Measurements from ENCODE around the gene KRT33A.
A peak's percentile ranks its signal among the peaks of the same experiment; 100 is the strongest.

The KRT33A gene

DNA sequence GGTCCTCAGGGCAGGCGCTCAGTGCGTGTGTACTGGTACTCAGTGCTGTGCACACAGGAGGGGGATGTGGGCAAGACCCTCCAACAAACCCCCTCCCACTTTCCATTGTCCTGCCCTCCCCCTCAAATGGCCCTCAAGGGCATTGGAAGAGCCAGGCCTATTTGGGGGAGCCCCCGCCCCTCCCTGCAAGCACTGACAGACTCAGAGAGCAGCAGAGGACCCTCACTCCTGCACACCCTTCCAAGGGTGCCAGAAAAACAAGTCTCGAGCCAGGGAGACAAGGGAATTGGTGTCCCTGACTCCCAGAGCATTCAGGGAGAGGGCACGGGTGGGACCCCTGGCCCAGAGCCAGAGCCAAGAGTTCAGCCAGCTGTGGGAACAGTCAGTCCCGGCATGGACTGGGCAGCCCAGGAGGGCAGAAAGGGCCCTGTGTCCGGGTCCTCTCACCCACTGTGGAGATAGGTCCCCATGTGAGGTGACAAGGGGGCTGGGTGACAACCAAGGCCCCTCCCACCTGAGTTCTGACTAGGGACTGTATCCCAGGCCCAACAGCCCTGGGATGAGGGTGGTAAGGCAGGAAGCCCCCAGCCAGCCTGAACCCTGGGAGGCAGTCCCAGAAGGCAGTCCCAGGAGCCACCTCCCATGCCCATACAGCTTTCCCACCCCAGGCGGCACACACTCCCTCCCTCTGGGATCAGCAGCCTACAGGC, 23.1 kb downstream of the KRT33A start:
- no peak for DNase-seq

DNA sequence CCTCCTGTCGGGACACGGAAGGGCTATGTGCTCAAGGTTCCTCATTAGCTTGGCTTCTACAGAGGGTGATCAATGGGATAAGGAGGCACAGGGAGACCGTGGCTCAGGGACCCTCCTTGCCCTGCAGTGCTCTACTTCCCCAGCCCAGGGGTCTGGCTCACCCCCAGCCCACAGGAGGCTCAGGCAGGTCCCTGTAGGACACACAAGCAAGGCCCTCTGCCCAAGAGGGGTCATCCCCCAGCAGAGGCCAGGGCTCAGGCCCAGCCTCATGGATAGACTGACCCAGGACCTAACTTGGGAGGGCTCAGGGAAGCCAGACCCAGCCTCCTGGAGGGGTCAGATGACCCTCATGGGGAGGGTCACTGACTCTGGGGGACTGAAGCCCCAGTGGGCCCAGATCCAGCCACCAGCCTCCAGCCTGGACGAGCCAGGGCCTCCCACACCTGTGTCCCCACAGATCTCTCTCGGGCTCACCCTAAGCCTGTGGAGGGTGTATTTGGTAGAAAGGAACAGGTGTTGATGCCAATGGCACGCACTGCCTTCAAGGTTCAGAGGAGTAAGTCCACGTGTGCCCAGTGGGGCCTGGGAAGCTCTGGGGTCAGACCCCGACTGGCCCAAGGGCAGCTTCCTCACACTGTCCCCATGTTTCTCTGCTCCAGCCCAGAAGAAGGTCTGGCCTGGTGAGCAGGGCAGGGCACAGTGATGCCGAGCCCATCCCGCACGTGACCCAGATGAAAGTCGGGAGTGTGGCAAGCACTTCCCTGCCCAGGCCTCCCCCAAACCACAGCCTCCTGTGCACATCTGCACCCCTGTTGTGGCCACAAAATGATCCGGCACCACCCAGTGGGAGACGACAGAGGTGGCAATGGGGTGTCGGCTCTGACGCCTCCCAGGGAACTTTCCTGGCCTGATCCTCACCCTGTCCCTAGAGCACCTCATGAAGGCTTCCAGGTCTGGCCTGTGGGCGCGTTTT, 24.2 kb downstream of the KRT33A start:
- no peak for DNase-seq

DNA sequence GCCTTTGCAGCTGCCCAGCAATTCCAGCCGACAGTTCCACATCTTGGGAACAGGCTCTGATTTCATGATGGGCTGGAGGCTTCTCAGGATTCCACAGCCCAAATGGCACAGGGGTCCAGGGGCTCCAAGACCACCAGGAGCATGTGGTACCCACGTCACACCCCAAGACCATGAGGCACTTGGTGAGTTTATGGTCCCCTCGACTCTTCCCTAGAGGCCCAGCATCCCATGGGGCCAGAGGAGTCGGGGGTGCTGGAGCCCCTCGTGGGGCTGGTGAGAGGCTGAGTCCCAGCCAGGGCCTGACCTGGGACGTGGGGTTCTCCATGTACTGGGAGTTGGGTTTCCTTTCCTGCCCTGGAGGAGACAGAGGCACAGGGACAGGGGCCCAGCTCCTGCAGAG, 25.0 kb downstream of the KRT33A start:
- no peak for DNase-seq

DNA sequence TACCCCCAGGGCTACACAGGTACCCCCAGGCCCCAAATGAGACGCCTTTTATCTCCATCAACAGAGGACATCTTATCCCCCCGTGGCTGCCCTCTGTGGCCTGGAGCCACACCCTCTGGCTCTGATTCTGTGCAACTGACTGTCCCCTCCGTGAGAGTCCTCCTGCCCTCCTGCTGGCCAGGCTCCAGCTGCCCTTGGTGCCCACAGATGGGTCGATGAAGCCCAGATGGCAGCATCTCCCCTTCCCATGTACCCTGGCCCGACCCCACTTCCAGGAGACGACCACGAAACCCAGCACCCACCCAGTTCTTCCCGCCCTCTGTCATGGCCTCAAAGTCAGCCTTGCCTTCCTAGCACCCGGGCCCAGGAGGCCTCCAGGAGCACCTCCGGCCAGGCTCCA, 25.5 kb downstream of the KRT33A start:
- no peak for DNase-seq

DNA sequence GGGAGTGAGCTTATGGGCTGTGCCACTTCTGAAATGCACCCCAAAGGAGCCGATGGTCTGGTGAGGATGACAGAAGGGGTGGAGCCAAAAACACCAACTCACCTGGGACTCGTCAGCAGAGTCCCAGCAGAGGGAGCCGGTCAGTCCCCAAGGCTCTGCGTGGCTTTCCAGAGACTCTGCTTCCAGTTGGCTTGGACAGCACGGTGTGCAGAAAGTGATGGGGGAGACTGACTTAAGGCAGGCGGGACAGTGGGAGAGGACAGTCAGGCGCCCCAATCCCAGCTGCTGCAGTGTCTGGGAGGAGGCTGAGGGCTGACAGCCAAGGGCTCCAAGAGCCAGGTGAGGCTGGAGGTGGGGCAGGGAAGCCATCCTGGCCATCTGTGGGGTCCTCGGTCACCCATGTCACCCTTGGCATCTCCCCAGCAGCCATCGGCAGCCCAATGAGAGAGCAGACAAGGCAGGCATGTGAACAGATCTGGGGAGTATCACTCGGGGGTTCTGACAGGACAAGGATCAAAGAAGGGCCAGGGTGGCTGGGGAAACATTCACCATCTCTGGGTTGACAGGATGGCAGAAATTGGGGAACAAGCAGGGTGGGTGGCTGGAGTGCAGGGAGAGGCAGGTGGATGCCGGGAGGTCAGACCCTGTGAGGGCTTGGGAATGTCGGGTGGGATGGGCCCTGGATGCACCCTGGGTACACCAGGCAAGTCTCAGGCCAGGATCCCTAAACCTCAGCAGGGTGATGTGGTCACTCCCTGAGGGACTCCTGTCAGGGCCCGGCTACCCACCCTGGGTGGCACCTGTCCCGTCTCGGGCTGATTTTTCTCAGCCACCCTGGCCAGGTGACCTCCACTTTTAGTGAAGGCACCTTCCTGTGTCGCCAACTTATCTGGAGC, 26.2 kb downstream of the KRT33A start:
- no peak for DNase-seq

DNA sequence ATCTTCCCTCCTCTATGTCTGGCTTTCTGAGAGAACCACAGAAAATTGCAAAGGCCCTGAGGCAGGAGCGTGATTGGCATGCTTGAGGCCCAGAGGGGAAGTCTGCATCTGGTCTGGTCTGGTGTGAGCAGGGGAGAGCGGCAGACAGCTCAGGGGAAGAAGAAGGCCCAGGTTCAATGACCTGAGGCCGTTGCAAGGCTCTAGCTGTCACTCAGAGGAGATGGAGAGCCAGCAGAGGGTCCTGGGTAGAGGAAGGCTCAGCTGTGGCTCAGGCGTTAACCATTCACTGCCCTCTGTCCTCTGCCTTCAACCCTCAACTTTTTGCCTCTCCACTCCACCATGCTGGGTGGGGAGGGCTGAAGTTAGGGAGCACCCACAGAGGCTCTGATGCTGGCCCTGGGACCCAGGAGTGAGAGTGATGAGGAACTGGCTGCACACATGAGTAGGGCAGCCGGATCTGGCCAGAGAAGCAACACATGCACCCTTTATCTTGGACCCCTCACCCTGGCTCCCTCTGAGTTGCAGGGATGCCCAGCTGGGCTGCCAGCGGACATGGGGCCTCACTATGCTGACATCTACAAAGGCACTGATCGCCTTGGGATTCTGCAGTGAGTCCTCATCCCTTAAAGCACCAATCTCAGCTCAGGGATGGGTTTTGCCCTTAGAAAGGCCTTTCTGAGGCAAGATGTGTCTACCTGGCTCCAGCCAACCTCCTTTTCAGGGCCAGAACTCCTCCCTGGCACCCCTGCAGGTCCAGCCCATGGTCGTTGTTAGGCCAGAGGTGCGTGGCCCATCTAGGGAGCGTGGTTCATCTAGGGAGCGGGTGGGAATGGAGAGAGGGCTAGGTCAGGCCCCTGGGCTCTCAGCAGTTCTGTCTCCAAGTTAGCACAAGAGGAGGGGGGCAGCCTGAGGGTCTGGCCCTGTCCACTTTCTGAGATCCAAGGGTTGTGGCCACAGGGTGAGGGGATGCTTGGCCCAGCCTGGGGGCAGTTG, 27.4 kb downstream of the KRT33A start:
- DNase-seq, result no peak

DNA sequence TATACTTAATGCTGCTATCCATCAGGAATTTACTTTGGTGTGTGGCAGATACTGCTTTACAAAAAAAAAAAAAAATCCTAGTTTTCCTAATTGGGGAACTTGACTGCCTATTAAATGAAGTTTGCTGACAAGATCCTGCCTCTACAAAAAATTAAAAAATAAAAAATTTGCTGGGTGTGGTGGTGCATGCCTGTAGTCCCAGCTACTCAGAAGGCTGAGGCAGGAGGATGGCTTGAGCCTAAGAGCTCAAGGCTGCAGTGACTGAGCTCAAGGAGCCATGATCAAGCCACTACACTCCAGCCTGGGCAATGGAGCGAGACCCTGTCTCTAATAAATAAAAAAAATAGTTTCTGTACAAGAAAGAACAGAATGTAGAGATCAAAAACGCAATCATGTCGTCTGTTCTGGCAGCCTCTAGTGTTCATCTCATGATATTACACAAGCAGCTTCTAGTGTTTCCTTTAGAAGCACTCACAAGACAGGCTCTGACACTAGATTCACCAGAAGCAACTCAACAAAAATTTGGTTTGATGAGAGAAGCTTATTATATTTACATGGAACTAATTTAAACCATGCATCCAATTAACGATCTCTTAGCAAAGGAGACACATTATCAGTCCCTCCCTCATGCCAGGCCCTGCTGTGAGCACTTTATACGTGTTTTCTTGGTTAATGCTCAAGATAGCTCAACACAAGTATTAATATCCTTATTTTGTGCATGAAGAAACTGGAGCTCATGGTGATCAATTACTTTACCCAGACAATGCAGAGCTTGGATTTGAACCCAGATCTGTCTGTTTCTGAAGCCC, 28.3 kb downstream of the KRT33A start:
- DNase-seq, result no peak

DNA sequence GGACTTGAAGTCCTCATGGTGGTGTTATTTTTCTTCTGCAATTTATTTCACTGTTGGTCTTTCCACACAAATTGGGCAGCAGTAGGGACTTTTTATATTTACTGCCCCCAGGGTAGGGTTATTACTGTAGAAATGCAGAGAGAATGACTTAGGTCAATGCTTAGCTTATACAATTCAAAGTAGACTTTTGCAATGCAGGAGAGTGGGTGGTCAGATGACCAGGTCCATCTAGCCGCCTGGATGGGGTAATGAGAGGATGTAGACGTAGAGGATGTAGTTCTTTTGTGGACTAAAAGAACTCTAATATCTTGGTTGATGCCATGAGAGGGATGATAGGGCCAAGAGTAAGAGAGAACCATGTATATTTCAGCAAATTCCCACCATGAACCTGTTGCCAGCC, 32.4 kb downstream of the KRT33A start:
- no peak for DNase-seq

DNA sequence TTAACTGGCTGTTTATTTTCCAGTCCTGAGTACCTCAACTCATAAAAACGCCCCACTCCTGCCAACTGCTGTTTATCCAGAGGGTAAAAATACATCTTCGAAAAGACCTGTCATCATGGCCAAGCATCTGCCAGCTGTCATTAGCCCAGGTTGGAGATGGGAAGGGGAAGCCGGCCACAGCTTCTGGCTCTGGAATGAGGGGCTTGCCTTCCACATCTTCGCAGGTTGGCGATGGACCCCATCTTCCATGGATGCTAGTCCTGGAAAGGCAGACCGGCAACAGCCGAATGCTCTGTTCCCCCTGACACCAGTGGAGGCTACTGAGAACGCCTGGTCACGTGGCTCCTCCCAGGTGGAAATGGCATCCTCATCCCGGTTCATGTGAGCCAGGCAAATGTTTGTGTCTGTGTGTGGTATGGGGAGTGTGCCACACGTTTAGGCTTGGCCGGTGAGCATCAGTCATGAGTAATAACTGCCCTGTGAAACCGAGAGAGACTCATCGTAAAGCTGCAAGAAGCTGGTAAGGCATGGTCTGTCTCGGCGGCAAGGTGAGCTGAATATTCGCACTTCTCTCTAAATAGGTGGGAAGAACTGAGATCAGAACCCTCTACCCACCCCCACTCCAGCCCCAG, 34.7 kb downstream of the KRT33A start:
- DNase-seq, result no peak

DNA sequence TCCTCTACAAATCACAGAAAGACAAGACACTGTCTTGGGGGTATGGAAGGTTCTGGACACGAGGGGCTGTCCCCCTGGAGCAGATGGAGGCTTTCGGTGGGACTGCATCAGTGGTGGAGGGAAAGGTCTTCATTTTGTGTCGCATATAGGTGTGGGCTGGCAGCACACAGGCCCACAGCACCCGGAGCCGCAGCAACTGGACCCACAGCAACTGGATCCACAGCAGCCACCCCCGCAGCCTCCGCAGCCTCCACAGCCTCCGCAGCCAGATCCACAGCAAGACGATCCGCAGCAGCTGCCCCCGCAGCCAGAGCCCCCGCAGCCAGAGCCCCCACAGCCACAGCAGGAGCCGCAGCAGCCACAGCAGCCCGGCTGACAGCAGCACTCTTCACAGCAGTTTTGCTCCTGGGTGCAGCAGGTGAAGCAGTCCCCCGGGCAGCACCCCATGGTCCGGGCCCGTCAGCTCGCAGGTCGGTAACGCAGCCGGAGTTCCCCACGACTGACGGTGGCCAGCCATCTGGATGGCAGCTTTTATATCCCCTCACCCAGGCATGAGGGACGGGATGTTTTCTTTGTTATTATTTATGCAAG, 35.3 kb downstream of the KRT33A start, which contains the start of gene KRTAP17-1:
Gene KRTAP17-1 (minus strand): TSS at position 507 of the 591 bp plus-strand sequence. CDS start 60 bp downstream, at position 447.
- no peak for DNase-seq

DNA sequence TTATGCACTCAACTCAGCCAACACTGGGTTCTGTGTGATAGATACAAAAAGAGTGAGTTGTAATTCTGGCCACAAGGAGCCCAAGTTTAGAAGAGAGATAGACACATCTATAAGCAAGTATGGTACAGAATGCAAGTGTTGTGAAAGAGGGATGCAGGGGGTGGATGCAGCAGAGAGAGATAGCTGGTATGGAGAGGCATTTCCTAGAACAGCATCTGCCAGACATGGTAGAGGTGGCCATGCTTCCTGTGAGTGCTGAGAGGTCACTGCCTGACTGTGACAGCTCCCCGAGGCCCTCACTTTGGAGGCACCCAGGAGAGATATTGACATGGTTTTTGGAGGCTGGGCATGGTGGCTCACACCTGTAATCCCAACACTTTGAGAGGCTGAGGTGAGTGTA, 39.5 kb downstream of the KRT33A start:
- no peak for DNase-seq

DNA sequence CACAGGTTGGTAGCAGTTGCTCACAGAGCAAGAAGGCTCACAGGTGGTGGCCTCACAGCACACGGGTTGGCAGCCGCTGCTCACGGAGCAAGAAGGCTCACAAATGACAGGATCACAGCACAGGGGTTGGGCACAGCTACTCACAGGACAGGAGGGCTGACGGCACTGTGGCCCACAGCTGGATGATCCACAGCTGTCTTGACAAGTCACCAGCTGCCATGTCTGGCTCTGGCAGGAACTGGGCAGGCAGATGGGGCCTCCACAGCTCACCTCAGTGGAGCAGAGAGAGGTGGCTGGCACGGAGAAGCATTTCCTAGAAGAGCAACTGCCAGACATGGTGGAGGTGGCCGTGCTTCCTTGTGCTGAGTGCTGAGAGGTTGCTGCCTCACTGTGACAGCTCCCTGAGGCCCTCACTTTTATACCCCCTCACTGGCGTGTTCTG, 41.7 kb downstream of the KRT33A start, which contains the start of gene KRTAP16-1:
Gene KRTAP16-1 (minus strand): TSS at position 392 of the 442 bp plus-strand sequence. CDS start 56 bp downstream, at position 336.
- peak; percentile 66 for DNase-seq

DNA sequence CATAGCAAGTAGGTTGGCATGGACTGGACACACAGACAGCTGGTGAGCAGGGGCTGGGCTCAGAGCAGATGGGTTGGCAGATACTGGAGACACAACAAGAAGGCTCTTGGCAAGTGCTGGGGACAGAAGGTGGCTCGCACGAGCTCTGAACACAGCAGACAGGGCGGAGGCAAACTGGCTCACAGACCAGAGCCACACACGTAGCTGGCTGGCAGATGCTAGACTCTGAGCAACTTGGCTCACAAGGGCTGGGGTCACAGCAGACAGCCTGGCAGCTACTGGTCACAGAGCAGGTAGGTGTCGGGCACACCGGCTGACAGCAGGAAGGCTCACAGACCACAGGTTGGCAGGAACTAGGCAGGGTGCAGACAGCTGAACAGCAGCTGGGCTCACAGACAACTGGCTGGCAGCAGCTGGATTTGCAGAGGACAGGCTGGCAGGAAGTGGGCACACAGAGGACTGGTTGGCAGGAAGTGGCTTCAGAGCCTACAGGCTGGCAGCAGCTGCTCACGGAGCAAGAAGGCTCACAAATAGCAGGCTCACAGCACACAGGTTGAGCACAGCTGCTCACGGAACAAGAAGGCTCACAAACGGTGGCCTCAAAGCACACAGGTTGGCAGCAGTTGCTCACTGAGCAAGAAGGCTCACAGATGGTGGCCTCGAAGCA, 42.2 kb downstream of the KRT33A start:
- DNase-seq, result peak; percentile 76

DNA sequence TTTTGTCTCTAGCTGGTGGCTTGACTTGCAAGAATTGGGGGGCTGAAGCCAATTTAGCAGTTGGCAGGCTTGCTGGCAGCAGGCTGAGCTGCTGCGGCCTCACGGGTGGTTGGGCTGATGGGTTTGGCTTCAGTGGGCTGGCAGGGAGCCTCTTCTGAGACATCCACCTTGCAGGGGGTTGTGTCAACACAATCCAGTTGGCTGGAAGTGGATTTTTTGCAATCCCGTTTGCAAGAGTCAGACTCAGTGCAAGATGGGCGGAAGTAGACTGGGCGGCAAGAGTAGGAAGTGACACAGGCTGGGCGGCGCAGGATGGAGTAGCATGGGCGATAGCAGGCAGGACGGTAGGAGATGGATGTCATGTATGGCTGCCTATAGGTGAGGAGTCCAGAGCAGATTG, 43.0 kb downstream of the KRT33A start:
- no peak for DNase-seq

DNA sequence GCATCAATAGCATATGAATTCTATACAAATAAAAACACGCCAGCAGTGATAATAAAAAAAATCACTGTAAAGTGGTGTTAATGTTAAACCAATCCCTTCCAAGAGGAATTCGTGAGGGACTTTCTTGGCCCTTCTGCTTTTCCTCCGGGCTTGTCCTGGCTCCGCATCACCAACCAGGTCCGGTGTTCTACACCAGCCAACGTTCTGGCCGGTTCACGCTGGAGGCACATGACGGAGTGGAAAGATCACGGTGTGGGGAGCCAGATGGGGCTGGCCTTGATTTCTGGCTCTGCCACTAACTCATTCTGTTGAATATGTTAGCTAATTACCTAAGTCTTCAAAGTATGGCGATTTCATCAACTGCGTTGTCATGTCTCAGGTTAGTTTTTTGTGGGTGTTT, 46.5 kb downstream of the KRT33A start:
- no peak for DNase-seq

DNA sequence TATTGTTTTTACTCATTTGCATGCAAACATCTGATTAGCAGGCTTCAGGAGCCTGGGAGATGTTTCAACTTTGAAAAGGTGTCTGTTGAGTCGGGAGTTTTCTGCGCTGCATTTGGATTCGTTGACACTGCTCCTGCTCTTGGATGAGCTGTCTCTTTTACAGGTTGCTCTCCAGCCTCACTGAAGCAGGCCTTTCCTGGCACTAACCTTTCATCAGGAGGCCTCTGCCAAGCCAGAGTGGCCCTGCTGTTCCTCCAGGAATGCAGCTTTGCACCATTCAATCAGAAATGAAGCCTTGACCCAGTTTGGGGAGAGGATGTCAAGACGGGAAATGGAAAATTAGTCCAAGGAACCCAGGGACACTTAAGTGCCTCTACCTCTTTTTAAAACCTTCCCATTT, 47.6 kb downstream of the KRT33A start:
- DNase-seq, result no peak

DNA sequence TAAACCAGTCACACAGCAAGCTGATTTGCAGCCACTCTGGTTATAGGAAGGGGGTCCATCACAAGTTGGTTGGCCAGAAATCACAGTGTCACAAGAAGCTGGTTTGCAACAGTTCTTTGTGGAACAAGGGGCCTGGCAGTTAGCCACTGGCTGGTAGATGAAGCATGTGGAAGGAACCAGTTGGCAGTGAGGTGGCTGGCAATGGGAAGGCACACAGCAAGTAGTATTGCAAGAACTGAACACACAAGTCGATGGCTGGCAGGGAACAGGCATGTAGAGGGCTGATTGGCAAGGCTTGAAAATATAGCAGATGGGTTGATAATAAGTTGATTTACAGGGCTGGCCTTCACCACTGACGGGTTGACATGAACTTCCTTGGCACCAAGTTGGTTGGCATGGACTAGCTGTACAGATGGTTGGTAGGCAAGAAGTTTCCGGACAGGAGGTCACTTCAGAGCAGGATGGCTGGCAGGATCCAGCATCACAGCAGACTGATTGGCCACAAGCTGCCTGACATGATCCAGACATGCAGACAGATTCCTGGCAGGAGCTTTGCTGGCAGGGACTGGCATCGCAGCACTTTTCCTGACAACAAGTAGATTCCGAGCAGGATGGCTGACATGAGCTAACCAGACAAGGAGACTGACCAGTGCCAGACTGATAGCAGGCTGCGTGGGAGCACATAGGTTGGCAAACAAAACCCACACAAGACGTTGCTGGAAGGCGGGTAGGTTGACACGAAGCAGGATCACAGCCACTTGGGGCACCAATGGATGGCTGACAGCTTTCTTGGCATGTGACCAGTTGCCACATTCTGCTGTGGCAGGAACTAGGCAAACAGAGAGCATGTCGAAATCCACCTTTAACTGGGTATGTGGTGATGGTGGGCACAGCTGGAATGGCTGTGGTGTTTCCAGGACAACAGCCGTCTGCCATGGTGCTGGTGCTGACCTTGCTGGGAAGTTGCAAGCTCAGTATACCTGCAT, 48.4 kb downstream of the KRT33A start, which contains the start of gene KRTAP29-1:
Gene KRTAP29-1 (minus strand): TSS at position 936 of the 986 bp plus-strand sequence. CDS start 0 bp downstream, at position 936.
- no peak for DNase-seq

Data from activated T-cell treated with anti-CD3 and anti-CD28 coated beads, Interleukin-2, amount 50 U/mL, for 1 hour (primary cell).